ENCODE data around the gene RIPK1. TPM values are rescaled to one million over a fixed set of nuclear protein-coding genes. Genes with fewer than 3 reads are reported as not detected.
"Not testable (repeated sequence)": the region's sequence is repeated elsewhere in the genome, so short reads cannot be mapped to it uniquely, and the experiment has no call there.

Gene RIPK1
- total and polyA plus RNA-seq, 8 donors, result 18.9 to 24.9 (median 22.4) TPM

DNA sequence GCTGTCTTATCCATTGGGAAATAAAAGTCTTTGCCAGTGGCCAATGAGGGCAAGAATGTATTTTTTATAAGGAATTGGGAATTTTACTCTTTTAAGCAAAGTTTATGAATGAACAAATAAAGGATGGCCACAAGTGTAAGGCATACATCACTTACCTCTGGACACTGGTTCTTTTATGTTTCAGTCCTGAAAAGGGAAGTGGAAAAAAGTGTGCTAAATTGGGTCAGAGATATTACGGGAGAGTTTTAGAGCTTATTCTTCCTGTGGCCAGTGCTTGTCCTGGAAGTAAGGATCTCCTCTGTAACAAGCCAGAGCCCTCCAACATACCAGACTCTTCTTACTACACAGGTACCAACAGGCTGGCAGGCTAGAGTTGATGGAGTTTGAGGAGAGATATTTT, 22.5 kb upstream of the RIPK1 start:
- no peak for TF ChIP-seq CTCF (IDR thresholded peaks at IDR 0.05)
- Histone ChIP-seq H3K27me3 (no peaks in the 10 kb centered on the region), H3K4me3 (no peak overlapping the region), H3K36me3 (no peaks in the 10 kb centered on the region), H3K4me1 (peaks cover 0 to 11% of the 10 kb centered on the region in 2 donors), H3K27ac (no peak overlapping the region), H3K9me3 (no peaks in the 10 kb centered on the region)
- DNase-seq (no peak), ATAC-seq (no peak)
- intact Hi-C loops (cut with DNase I), result no loop called here

- TF ChIP-seq CTCF (IDR thresholded peaks at IDR 0.05), result no peak
- Histone ChIP-seq H3K27ac (no peak overlapping the region), H3K4me1 (peaks cover 0 to 11% of the 10 kb centered on the region in 2 donors), H3K9me3 (no peaks in the 10 kb centered on the region), H3K27me3 (no peaks in the 10 kb centered on the region), H3K36me3 (no peaks in the 10 kb centered on the region), H3K4me3 (no peak overlapping the region)
- intact Hi-C loops (cut with DNase I), result no loop called here
- DNase-seq (no peak), ATAC-seq (peak; percentile 34)
These were observed 22.0 kb upstream of the RIPK1 start for GRCh38 chr6:3046295-3046694.

DNA sequence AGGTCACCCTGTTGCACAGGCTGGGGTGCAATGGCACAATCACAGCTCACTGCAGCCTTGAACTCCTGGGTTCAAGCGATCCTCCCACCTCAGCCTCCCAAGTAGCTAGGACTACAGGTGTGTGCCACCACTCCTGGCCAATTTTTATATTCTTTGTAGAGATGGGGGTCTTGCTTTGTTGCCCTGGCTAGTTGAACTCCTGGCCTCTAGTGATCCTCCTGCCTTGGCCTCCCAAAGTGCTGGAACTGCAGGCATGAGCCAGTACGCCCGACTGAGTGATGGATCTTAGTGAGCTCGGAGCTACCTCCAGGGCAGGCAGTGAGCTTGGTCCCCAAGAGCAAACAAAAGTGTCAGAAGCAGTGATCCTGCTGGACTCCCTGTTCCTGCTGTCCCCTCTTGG, 20.3 kb upstream of the RIPK1 start:
- H3K4me3 ChIP-seq; H3K27ac ChIP-seq; H3K9me3 ChIP-seq; H3K36me3 ChIP-seq; ATAC-seq; DNase-seq; H3K27me3 ChIP-seq; intact Hi-C loops (cut with DNase I): not testable (repeated sequence)
- peaks cover 0 to 16% of the 10 kb centered on the region in 2 donors for H3K4me1 ChIP-seq

- Histone ChIP-seq H3K4me3 (peak overlapping the region in 1 of 2 donors; percentile 58), H3K9me3 (no peaks in the 10 kb centered on the region), H3K27me3 (no peaks in the 10 kb centered on the region), H3K4me1 (peaks cover 4 to 31% of the 10 kb centered on the region in 2 donors), H3K36me3 (no peaks in the 10 kb centered on the region), H3K27ac (peak overlapping the region in 1 of 2 donors; percentile 82)
- intact Hi-C loops (cut with DNase I), result loop anchor here in 1 of 2 donors (10.0 kb wide), 1 partner anchor 208 kb away; the partner anchor contains the start of gene SERPINB1
- no peak for ATAC-seq
- no peak for TF ChIP-seq CTCF (IDR thresholded peaks at IDR 0.05)
- DNase-seq, result no peak
These were observed 15.6 kb upstream of the RIPK1 start for GRCh38 chr6:3052481-3053230.

DNA sequence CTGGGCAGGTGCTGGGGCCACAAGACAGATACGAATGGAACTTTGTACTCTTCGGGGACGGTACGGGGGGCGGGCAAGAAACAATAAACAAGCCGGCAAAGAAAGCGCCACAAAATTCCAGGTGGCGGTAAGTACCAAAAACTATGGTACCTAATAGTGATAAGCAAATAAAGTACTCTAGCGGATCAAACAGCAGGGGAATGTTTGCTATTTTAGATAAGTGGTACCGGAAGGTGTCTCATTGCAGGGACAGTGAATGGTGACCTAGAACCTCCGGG, 15.1 kb upstream of the RIPK1 start:
- Histone ChIP-seq H3K4me3 (peak overlapping the region; percentile 41 to 58), H3K27me3 (no peaks in the 10 kb centered on the region), H3K27ac (peak overlapping the region in 1 of 2 donors; percentile 82), H3K36me3 (no peaks in the 10 kb centered on the region), H3K9me3 (no peaks in the 10 kb centered on the region), H3K4me1 (peaks cover 4 to 31% of the 10 kb centered on the region in 2 donors)
- no peak for DNase-seq
- intact Hi-C loops (cut with DNase I), result loop anchor here in 1 of 2 donors (10.0 kb wide), 1 partner anchor 208 kb away; the partner anchor contains the start of gene SERPINB1
- ATAC-seq, result no peak
- no peak for TF ChIP-seq CTCF (IDR thresholded peaks at IDR 0.05)

- DNase-seq (peak in 2 of 4 donors; percentile 70 to 75), ATAC-seq (peak; percentile 30)
- H3K27me3 ChIP-seq, H3K9me3 ChIP-seq, H3K36me3 ChIP-seq: not testable (repeated sequence)
- H3K4me3 ChIP-seq, result peak overlapping the region; percentile 41 to 58
- H3K4me1 ChIP-seq, result peaks cover 4 to 31% of the 10 kb centered on the region in 2 donors
- intact Hi-C loops (cut with DNase I), result loop anchor here in 1 of 2 donors (10.0 kb wide), 1 partner anchor 210 kb away; the partner anchor contains the start of gene SERPINB1
- H3K27ac ChIP-seq, result peak overlapping the region; percentile 26 to 82
These were observed 13.8 kb upstream of the RIPK1 start for GRCh38 chr6:3054229-3055157.

- H3K27me3 ChIP-seq, H3K27ac ChIP-seq, H3K4me3 ChIP-seq, DNase-seq, H3K36me3 ChIP-seq, ATAC-seq, H3K9me3 ChIP-seq: not testable (repeated sequence)
- H3K4me1 ChIP-seq, result peaks cover 4 to 31% of the 10 kb centered on the region in 2 donors
- intact Hi-C loops (cut with DNase I), result loop anchor here in 1 of 2 donors (10.0 kb wide), 1 partner anchor 210 kb away; the partner anchor contains the start of gene SERPINB1
These were observed 13.2 kb upstream of the RIPK1 start for GRCh38 chr6:3055158-3055499.

Measured in left lung (tissue), 10 donors.